OCI-M2 (cell line): ENCODE measurements around the gene XPO5.

Source experiments
- DNase-seq: peaks from one replicate; lab custom pipeline; 2025; ENCODE audit not compliant: unreplicated experiment; lab: John Stamatoyannopoulos, UW

The XPO5 gene

DNA sequence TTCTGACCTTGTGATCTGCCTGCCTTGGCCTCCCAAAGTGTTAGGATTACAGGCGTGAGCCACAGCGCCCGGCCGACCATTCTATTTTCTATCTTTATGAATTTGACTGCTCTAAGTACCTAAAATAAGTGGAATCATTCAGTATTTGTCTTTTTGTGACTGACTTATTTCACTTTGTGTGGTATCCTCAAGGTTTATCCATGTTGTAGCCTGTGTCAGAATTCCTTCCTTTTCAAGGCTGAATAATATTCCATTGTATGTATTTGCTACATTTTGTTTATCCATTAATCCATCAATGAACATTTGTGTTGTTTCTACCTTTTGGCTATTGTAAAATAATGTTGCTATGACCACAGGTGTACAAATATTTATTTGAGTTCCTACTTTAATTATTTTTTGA, 103.3 kb downstream of the XPO5 start:
- DNase-seq = no peak
